Activated CD4-positive, alpha-beta T cell treated with anti-CD3 and anti-CD28 coated beads, Interleukin-2, amount 50 U/mL, for 16 hours (primary cell): ENCODE data around the gene TBC1D25.

Experiments
- DNase-seq: peaks from one replicate; pipeline ENCODE4 v3.0.0-alpha.2; 2020

Gene TBC1D25

DNA sequence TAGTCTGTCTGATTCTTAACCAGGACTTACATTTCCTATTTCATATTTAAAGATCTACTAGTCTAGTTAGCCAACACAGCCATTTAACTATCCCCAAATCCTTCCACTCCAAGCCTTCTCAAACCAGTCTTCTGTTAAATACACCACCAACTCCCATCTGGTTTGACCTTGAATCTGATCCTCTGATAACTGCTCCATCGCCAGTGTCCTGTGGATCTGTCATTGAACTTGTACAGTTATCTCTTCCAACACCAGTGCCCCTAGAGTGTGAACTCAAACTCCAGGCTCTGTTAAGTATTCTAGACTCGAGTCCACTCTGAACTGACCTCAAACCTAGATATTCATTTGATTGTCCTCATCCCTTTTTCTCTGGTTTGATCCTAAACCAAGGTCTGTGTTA, 72.2 kb downstream of the TBC1D25 start:
- no peak for DNase-seq
